B cell (primary cell): ENCODE measurements around the gene MAML3. TPM values are rescaled to one million over a fixed set of nuclear protein-coding genes. Genes with fewer than 3 reads are reported as not detected.

Source experiments
- ATAC-seq: fragments of 200-7000 bp; cut with Tn5 transposase; one replicate; pipeline ENCODE4 v1.10.0; 2021; ENCODE audit warnings: low read depth, mild to moderate bottlenecking, moderate number of reproducible peaks, moderate library complexity
- CTCF ChIA-PET: fragments of 350-600 bp; sonication (Branson Sonifier 250); formaldehyde crosslinking; loops from one replicate; lab custom pipeline; 2021; ENCODE audit warnings: antibody characterized with exemption, inconsistent platforms; lab: Charles Lee
- POLR2A ChIA-PET: fragments of 350-600 bp; sonication (Branson Sonifier 250); formaldehyde crosslinking; loops from one replicate; lab custom pipeline; 2021; ENCODE audit warnings: antibody characterized with exemption; lab: Charles Lee
- DNase-seq: peaks from one replicate; pipeline ENCODE4 v3.0.0; 2013
- H2AFZ ChIP-seq: 2 replicates; pipeline ENCODE4 v1.6.1; 2012; ENCODE audit warnings: mild to moderate bottlenecking, low read depth, low read length; ENCODE audit not compliant: insufficient read depth, poor library complexity, severe bottlenecking
- H3K27ac ChIP-seq, 2 donors: 1 replicate in 1 of 2; 2 replicates in 1 of 2; pipeline ENCODE4 v1.5.1; 2012 to 2013; ENCODE audit warnings: low read length in 2 of 2, mild to moderate bottlenecking in 2 of 2, moderate library complexity in 1 of 2
- H3K27me3 ChIP-seq, 4 experiments: fragments of 200-600 bp in 1 of 4; sonication (generic) in 1 of 4; replicated peaks in 1 of 4; 1 replicate in 2 of 4; 2 replicates in 2 of 4; pipeline versions ENCODE4 v1.6.1 to v1.7.0; 2013 to 2016; ENCODE audit warnings: low read length in 3 of 4, mild to moderate bottlenecking in 2 of 4, mixed read lengths in 1 of 4, moderate library complexity in 1 of 4; ENCODE audit not compliant: insufficient read depth in 4 of 4, control insufficient read depth in 3 of 4; ENCODE audit errors: control extremely low read depth in 1 of 4
- H3K36me3 ChIP-seq, 2 experiments: replicated peaks in 1 of 2; 1 replicate in 1 of 2; 2 replicates in 1 of 2; pipeline versions ENCODE4 v1.6.1 to v1.7.1; 2013; ENCODE audit warnings: low read length in 1 of 2; ENCODE audit not compliant: insufficient read depth in 2 of 2, control insufficient read depth in 1 of 2; ENCODE audit errors: control extremely low read depth in 1 of 2, extremely low read depth in 1 of 2
- H3K4me1 ChIP-seq, 2 donors: fragments of 200-600 bp in 1 of 2; sonication (generic) in 1 of 2; 1 replicate in 1 of 2; 2 replicates in 1 of 2; pipeline versions ENCODE4 v1.5.1 to v1.6.1; 2013 to 2017; ENCODE audit warnings: low read length in 2 of 2; ENCODE audit not compliant: control insufficient read depth in 2 of 2, insufficient read depth in 2 of 2
- H3K4me2 ChIP-seq: replicated peaks from 2 replicates; pipeline ENCODE3; 2012; ENCODE audit warnings: mild to moderate bottlenecking, low read depth, low read length; ENCODE audit not compliant: poor library complexity, severe bottlenecking
- H3K4me3 ChIP-seq, 5 experiments: fragments of 200-600 bp in 1 of 5; sonication (generic) in 1 of 5; 1 replicate in 3 of 5; 2 replicates in 2 of 5; pipeline versions ENCODE4 v1.5.1 to v1.7.0; 2011 to 2016; ENCODE audit warnings: low read length in 4 of 5, mild to moderate bottlenecking in 4 of 5, low read depth in 2 of 5, control low read depth in 1 of 5, moderate library complexity in 1 of 5; ENCODE audit not compliant: insufficient read depth in 1 of 5; ENCODE audit errors: control extremely low read depth in 1 of 5, extremely low read depth in 1 of 5
- H3K79me2 ChIP-seq: fragments of 200-600 bp; sonication (generic); one replicate; pipeline ENCODE4 v1.6.0; 2016; ENCODE audit warnings: low read length; ENCODE audit not compliant: control insufficient read depth, insufficient read depth
- H3K9ac ChIP-seq: fragments of 200-600 bp; sonication (generic); 2 replicates; pipeline ENCODE4 v1.6.1; 2017; ENCODE audit warnings: mild to moderate bottlenecking, low read length, moderate library complexity
- H3K9me3 ChIP-seq, 3 donors: one replicate each; pipeline versions ENCODE4 v1.6.1 to v1.7.1; 2013; ENCODE audit warnings: low read length in 2 of 3; ENCODE audit not compliant: control insufficient read depth in 2 of 3, insufficient read depth in 1 of 3; ENCODE audit errors: control extremely low read depth in 1 of 3
- H4K20me1 ChIP-seq: 2 replicates; pipeline ENCODE4 v1.6.0; 2012; ENCODE audit warnings: mild to moderate bottlenecking, low read length; ENCODE audit not compliant: insufficient read depth, control insufficient read depth, poor library complexity, severe bottlenecking
- H3K27ac Mint-ChIP-seq: one replicate; pipeline ENCODE4 v1.8.0; 2021; ENCODE audit warnings: mixed read lengths
- H3K27me3 Mint-ChIP-seq: one replicate; pipeline ENCODE4 v1.8.0; 2021; ENCODE audit warnings: mixed read lengths
- H3K4me1 Mint-ChIP-seq: one replicate; pipeline ENCODE4 v1.8.0; 2021; ENCODE audit warnings: mixed read lengths
- H3K4me3 Mint-ChIP-seq: one replicate; pipeline ENCODE4 v1.8.0; 2021; ENCODE audit warnings: mixed read lengths
- H3K9me3 Mint-ChIP-seq: one replicate; pipeline ENCODE4 v1.8.0; 2022; ENCODE audit warnings: mixed read lengths; ENCODE audit not compliant: insufficient read depth
- CTCF ChIP-seq: fragments of 200-600 bp; IDR thresholded peaks from one replicate; pipeline ENCODE4 v1.8.0; 2022; ENCODE audit warnings: antibody characterized with exemption, mild to moderate bottlenecking
- EZH2 ChIP-seq: IDR thresholded peaks from 2 replicates; pipeline ENCODE4 v1.6.1; 2012; ENCODE audit warnings: borderline replicate concordance, low read depth, mild to moderate bottlenecking, moderate library complexity, low read length; ENCODE audit not compliant: insufficient read depth, poor library complexity, severe bottlenecking
- WGBS: methylation state at CpG from one replicate; pipeline ENCODE4 v1.1.5; 2013; ENCODE audit warnings: missing lambda C conversion rate; ENCODE audit not compliant: insufficient coverage; 5-methylcytosine and 5-hydroxymethylcytosine counted together
- intact Hi-C: fragments of 100-400 bp; cut with micrococcal nuclease; formaldehyde crosslinking; loops from one replicate; pipeline ENCODE4 v1.10.0; 2022
- polyA plus RNA-seq: library from polyadenylated mRNA; depleted of rRNA; stranded (reverse); fragments of >200 nt; gene quantifications from 2 replicates; pipeline ENCODE4 v1.2.3, GENCODE V29; 2012
- total RNA-seq, 2 donors: library from RNA; stranded (reverse); fragments of 120-200 nt in 1 of 2; gene quantifications; 1 replicate in 1 of 2; 2 replicates in 1 of 2; pipeline versions ENCODE4 v1.2.3 to v1.2.4, GENCODE V29; 2013 to 2022

The MAML3 gene
- total and polyA plus RNA-seq, 2 donors (not counting 1 experiment from before 2014, with no cell fraction given): 0.94 to 5.3 TPM

GRCh38 chr4:140098455-140099160 lies 55.4 kb downstream of the MAML3 start:
- Histone ChIP-seq H3K4me2 (peak overlapping the region; percentile 28), H2AFZ (peak overlapping the region; percentile 9)
- intact Hi-C loops: loop anchor here (2.0 to 5.0 kb wide), 2 partner anchors 46 to 52 kb away; no protein-coding TSS in a partner anchor

More at GRCh38 chr4:140098455-140099160, 55.4 kb downstream of the MAML3 start:
- H3K9me3 ChIP-seq: no peaks in the 10 kb centered on the region
- no peaks in the 10 kb centered on the region for H3K27me3 ChIP-seq
- CTCF ChIA-PET: interaction anchor here (0.7 to 1.7 kb wide), 2 partner anchors 20 to 46 kb away, joined by 3 to 6 read pairs; no protein-coding TSS in a partner anchor
- peaks cover 19% of the 10 kb centered on the region for H3K27me3 Mint-ChIP-seq
- no peaks in the 10 kb centered on the region for H3K36me3 ChIP-seq
- 71% methylated on average over 5 of the region's 7 CpGs for WGBS
- POLR2A ChIA-PET: no interaction called here
- no peak overlapping the region for H3K27ac ChIP-seq
- TF ChIP-seq CTCF: no peak
- no peak for TF ChIP-seq EZH2
- H3K4me1 Mint-ChIP-seq: peaks cover 69% of the 10 kb centered on the region
- H3K9me3 Mint-ChIP-seq: peaks cover 4% of the 10 kb centered on the region
- no peak overlapping the region for H3K4me3 ChIP-seq
- H3K9ac ChIP-seq: no peak overlapping the region
- DNase-seq (no peak), ATAC-seq (no peak)
- H3K4me1 ChIP-seq: peaks cover 59 to 62% of the 10 kb centered on the region in 2 donors
- H3K27ac Mint-ChIP-seq: no peak overlapping the region
- H3K4me3 Mint-ChIP-seq: peak overlapping the region; percentile 10
- no peaks in the 10 kb centered on the region for H4K20me1 ChIP-seq
- H3K79me2 ChIP-seq: no peaks in the 10 kb centered on the region
